Skeletal muscle satellite cell (primary cell): ENCODE results near the gene TFAP2A.

ENCODE experiments used
- H3K27me3 ChIP-seq: 2 replicates; pipeline ENCODE4 v1.7.0; 2013; ENCODE audit warnings: low read length; ENCODE audit not compliant: control insufficient read depth, insufficient read depth
- H3K36me3 ChIP-seq: 2 replicates; pipeline ENCODE4 v1.7.0; 2013; ENCODE audit warnings: mild to moderate bottlenecking, control low read depth, low read length; ENCODE audit not compliant: insufficient read depth
- H3K4me1 ChIP-seq: 2 replicates; pipeline ENCODE4 v1.7.0; 2013; ENCODE audit warnings: low read length; ENCODE audit not compliant: control insufficient read depth, insufficient read depth
- H3K4me2 ChIP-seq: 2 replicates; pipeline ENCODE4 v1.7.0; 2013; ENCODE audit warnings: mild to moderate bottlenecking, low read length
- H3K4me3 ChIP-seq: 2 replicates; pipeline ENCODE4 v1.7.0; 2013; ENCODE audit warnings: low read length
- H3K9ac ChIP-seq: 2 replicates; pipeline ENCODE4 v1.7.0; 2013; ENCODE audit warnings: mild to moderate bottlenecking, low read depth, low read length, moderate library complexity
- H3K9me3 ChIP-seq: replicated peaks from 2 replicates; pipeline ENCODE4 v1.7.0; 2013; ENCODE audit warnings: mild to moderate bottlenecking, control low read depth, low read length

Gene TFAP2A

GRCh38 chr6:10446548-10446947, 31.7 kb upstream of the TFAP2A start:
- Histone ChIP-seq H3K9ac (no peak overlapping the region), H3K4me1 (peaks cover 26% of the 10 kb centered on the region), H3K27me3 (no peaks in the 10 kb centered on the region), H3K4me2 (no peak overlapping the region), H3K4me3 (no peak overlapping the region), H3K9me3 (no peaks in the 10 kb centered on the region), H3K36me3 (no peaks in the 10 kb centered on the region)

DNA sequence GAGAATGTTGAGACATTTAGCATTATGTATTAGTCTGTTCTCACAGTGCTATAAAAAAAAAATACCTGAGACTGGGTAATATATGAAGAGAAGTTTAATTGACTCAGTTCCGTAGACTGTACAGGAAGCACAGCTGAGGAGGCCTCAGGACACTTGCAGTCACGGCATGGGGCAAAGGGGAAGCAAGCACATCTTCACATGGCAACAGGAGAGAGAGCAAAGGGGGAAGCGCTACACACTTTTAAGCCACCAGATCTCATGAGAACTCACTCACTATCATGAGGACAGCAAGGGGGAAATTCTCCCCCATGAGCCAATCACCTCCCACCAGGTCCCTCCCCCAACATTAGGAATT, 26.8 kb upstream of the TFAP2A start:
- Histone ChIP-seq H3K4me2 (peak overlapping the region; percentile 60), H3K9me3 (no peaks in the 10 kb centered on the region), H3K9ac (peak overlapping the region; percentile 47), H3K4me3 (peak overlapping the region; percentile 22), H3K27me3 (no peaks in the 10 kb centered on the region), H3K4me1 (peaks cover 13% of the 10 kb centered on the region), H3K36me3 (no peaks in the 10 kb centered on the region)

- H3K4me3 ChIP-seq: peak overlapping the region; percentile 22
- H3K9ac ChIP-seq: peak overlapping the region; percentile 47
- peaks cover 13% of the 10 kb centered on the region for H3K4me1 ChIP-seq
- no peaks in the 10 kb centered on the region for H3K36me3 ChIP-seq
- no peaks in the 10 kb centered on the region for H3K9me3 ChIP-seq
- H3K27me3 ChIP-seq: no peaks in the 10 kb centered on the region
- peak overlapping the region; percentile 60 for H3K4me2 ChIP-seq
Measured at GRCh38 chr6:10441004-10441654, 26.3 kb upstream of the TFAP2A start.

DNA sequence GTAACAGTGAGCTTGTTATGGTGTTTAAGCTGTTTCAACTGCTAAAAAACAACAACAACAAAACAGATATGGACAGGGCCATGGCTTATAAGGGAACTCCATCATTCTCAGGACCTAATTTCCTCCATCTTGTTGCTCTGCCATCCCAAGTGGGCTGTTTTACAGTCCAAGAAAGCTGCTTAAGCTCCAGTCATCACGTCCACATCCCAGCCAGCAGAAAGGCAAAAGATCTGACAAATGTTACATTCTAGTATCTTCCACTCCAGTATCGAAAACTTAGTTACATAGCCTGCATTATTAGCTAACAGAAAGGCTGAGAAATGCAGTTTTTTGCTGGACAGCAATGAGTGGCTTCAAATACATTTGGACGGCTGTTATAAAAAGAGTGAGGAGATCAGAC, 23.0 kb upstream of the TFAP2A start:
- Histone ChIP-seq H3K4me2 (no peak overlapping the region), H3K27me3 (no peaks in the 10 kb centered on the region), H3K9ac (no peak overlapping the region), H3K36me3 (no peaks in the 10 kb centered on the region), H3K4me3 (no peak overlapping the region), H3K9me3 (no peaks in the 10 kb centered on the region), H3K4me1 (peaks cover 18% of the 10 kb centered on the region)

- Histone ChIP-seq H3K9ac (no peak overlapping the region), H3K9me3 (no peaks in the 10 kb centered on the region), H3K36me3 (no peaks in the 10 kb centered on the region), H3K4me2 (no peak overlapping the region), H3K27me3 (no peaks in the 10 kb centered on the region), H3K4me3 (no peak overlapping the region), H3K4me1 (peaks cover 9% of the 10 kb centered on the region)
Measured at GRCh38 chr6:10434235-10434634, 19.4 kb upstream of the TFAP2A start.

DNA sequence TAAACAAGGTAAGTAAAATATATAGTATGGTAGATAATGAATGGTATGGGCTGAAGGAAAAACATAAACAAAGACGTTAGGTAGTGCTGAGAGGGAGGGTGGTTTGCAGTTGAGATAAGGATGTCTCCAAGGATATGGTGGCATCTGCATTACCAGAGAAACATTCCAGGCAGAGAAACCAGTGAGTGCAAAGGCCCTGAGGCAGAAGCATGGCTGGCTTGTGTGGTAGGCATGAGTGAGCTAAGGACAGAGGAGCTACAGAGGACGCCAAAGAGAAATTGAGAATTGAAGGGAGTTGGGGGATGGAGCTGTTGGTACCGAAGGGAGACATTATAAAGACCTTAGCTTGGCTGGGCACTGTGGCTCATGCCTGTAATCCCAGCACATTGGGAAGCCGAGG, 18.4 kb upstream of the TFAP2A start:
- H3K4me3 ChIP-seq: no peak overlapping the region
- no peak overlapping the region for H3K4me2 ChIP-seq
- H3K27me3 ChIP-seq: no peaks in the 10 kb centered on the region
- no peak overlapping the region for H3K9ac ChIP-seq
- peaks cover 9% of the 10 kb centered on the region for H3K4me1 ChIP-seq
- H3K9me3 ChIP-seq: no peaks in the 10 kb centered on the region
- H3K36me3 ChIP-seq: no peaks in the 10 kb centered on the region

- Histone ChIP-seq H3K9ac (no peak overlapping the region), H3K36me3 (no peaks in the 10 kb centered on the region), H3K4me1 (peaks cover 13% of the 10 kb centered on the region), H3K4me3 (no peak overlapping the region), H3K4me2 (no peak overlapping the region), H3K27me3 (no peaks in the 10 kb centered on the region), H3K9me3 (no peaks in the 10 kb centered on the region)
Measured at GRCh38 chr6:10431423-10432164, 16.7 kb upstream of the TFAP2A start.

DNA sequence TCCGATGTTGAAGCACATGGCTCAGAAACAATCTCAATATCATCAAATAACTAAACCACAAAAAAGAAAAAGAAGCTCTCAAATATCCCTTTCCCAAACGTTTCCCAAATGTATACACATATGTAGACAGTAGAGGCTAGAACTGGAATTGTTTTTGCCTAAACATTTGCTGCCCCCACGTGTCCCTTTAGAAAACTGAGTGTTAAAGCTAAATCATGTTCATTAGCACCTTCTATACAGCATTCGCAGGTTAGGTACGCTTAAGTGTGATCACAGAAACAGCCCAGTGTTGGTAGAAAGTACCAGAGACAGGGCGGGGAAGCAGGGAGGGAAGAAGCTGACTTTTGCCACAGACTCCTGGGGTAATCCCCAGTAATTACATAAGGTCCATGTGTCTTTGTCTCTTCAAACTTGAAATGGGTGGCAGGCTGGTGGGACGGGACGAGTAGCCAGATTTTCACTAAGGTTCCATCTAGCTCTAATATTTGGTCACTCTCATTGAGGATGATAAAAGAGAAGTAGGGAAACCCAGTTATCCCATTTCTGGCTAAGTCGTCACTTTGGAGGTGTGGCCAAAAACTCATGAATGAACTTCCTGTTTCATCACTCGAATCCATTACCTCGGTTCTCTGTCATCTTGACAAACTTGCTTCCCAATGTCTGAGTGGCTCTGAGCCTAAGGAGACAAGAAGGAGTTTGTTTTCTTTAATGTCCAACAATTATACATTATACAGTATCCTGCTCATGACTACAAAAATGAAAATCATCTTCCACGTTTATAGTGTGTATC, 15.0 kb upstream of the TFAP2A start:
- no peaks in the 10 kb centered on the region for H3K9me3 ChIP-seq
- peak overlapping the region; percentile 42 for H3K9ac ChIP-seq
- H3K36me3 ChIP-seq: no peaks in the 10 kb centered on the region
- H3K4me3 ChIP-seq: peak overlapping the region; percentile 52
- H3K27me3 ChIP-seq: peaks cover 11% of the 10 kb centered on the region
- peaks cover 23% of the 10 kb centered on the region for H3K4me1 ChIP-seq
- peak overlapping the region; percentile 61 for H3K4me2 ChIP-seq

DNA sequence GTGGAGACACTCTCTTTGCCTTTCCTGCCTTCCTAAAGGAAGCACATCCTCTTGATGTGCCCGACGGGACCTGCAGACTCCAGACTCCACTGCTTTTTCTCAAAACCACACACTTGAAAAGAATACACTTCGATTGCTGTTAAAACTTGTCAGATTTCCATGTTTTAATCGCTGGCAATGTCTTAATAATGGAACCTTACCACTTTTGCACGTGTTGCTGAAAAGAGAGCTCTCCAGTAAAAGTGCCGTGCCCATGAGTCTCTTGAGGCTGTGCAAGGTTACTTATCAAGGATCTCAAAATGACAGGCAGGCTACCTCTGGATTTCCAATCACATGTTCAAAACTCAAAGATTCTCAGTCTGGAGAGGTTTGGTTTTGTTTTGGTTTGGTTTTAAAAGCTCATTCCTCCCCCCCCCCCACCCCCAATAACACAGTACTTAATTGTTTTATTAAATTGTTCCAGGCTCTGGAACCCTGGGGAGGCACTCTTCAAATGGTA, 12.0 kb upstream of the TFAP2A start:
- peak overlapping the region; percentile 77 for H3K4me3 ChIP-seq
- peaks cover 41% of the 10 kb centered on the region for H3K27me3 ChIP-seq
- H3K4me1 ChIP-seq: peaks cover 19% of the 10 kb centered on the region
- H3K4me2 ChIP-seq: peak overlapping the region; percentile 98
- peak overlapping the region; percentile 82 for H3K9ac ChIP-seq
- H3K9me3 ChIP-seq: no peaks in the 10 kb centered on the region
- H3K36me3 ChIP-seq: no peaks in the 10 kb centered on the region

GRCh38 chr6:10425975-10426780, 11.3 kb upstream of the TFAP2A start:
- Histone ChIP-seq H3K9me3 (no peaks in the 10 kb centered on the region), H3K36me3 (no peaks in the 10 kb centered on the region), H3K27me3 (peaks cover 48% of the 10 kb centered on the region), H3K9ac (peak overlapping the region; percentile 82), H3K4me2 (peak overlapping the region; percentile 98), H3K4me1 (peaks cover 19% of the 10 kb centered on the region), H3K4me3 (peak overlapping the region; percentile 77)
